GM19035 (cell line): ENCODE measurements around the gene AXIN1.
"Not testable (repeated sequence)": the region's sequence is repeated elsewhere in the genome, so short reads cannot be mapped to it uniquely, and the experiment has no call there.

Experiments
- ATAC-seq: cut with Tn5 transposase; IDR thresholded peaks from one replicate; pipeline ENCODE4 v1.9.1; 2021; ENCODE audit not compliant: unreplicated experiment

AXIN1 gene

GRCh38 chr16:334861-335632 lies 17.5 kb downstream of the AXIN1 start:
- not testable (repeated sequence) for ATAC-seq

- ATAC-seq = not testable (repeated sequence)
Observed at GRCh38 chr16:334164-334832, 18.2 kb downstream of the AXIN1 start.

GRCh38 chr16:333406-334094 lies 19.0 kb downstream of the AXIN1 start:
- ATAC-seq = no peak

- not testable (repeated sequence) for ATAC-seq
Observed at GRCh38 chr16:331181-331814, 21.2 kb downstream of the AXIN1 start.

- ATAC-seq = no peak
Observed at GRCh38 chr16:330741-331140, 21.8 kb downstream of the AXIN1 start.

- no peak for ATAC-seq
Observed at GRCh38 chr16:325375-326145, 27.0 kb downstream of the AXIN1 start.

GRCh38 chr16:324451-325334 lies 27.8 kb downstream of the AXIN1 start:
- no peak for ATAC-seq

GRCh38 chr16:324201-324450 lies 28.4 kb downstream of the AXIN1 start:
- ATAC-seq = no peak

- ATAC-seq = no peak
Observed at GRCh38 chr16:322476-323143, 29.9 kb downstream of the AXIN1 start.

- no peak for ATAC-seq
Observed at GRCh38 chr16:321532-321931, 31.0 kb downstream of the AXIN1 start.

GRCh38 chr16:320206-320605 lies 32.3 kb downstream of the AXIN1 start:
- no peak for ATAC-seq

- ATAC-seq = no peak
Observed at GRCh38 chr16:318628-319027, 33.9 kb downstream of the AXIN1 start.

GRCh38 chr16:317583-317982 lies 34.9 kb downstream of the AXIN1 start:
- no peak for ATAC-seq

- ATAC-seq = no peak
Observed at GRCh38 chr16:316741-317464, 35.6 kb downstream of the AXIN1 start.

GRCh38 chr16:314795-315299 lies 37.7 kb downstream of the AXIN1 start:
- ATAC-seq = no peak

GRCh38 chr16:314351-314750 lies 38.2 kb downstream of the AXIN1 start:
- ATAC-seq = no peak

GRCh38 chr16:311725-312124 lies 40.8 kb downstream of the AXIN1 start:
- ATAC-seq = no peak

GRCh38 chr16:309476-309875 lies 43.0 kb downstream of the AXIN1 start:
- no peak for ATAC-seq
